Peyer's patch (tissue), 4 donors: Measurements from ENCODE around the gene TUSC2.

ENCODE experiments used
- POLR2A ChIP-seq, 2 donors: fragments of 450-650 bp; IDR thresholded peaks; one replicate each; pipeline ENCODE4 v1.5.1; 2017; ENCODE audit warnings: antibody characterized with exemption in 2 of 2, mild to moderate bottlenecking in 2 of 2, moderate library complexity in 2 of 2
- TF ChIP-seq, protein P1 (sequence below), 6 experiments: fragments of 450-650 bp in 4 of 6; fragments of 200-600 bp in 2 of 6; sonication (generic) in 1 of 6; IDR thresholded peaks; one replicate each; pipeline ENCODE4 v1.5.1; 2017 to 2019; ENCODE audit warnings: antibody characterized with exemption in 6 of 6, mild to moderate bottlenecking in 3 of 6, moderate library complexity in 1 of 6

DNA sequence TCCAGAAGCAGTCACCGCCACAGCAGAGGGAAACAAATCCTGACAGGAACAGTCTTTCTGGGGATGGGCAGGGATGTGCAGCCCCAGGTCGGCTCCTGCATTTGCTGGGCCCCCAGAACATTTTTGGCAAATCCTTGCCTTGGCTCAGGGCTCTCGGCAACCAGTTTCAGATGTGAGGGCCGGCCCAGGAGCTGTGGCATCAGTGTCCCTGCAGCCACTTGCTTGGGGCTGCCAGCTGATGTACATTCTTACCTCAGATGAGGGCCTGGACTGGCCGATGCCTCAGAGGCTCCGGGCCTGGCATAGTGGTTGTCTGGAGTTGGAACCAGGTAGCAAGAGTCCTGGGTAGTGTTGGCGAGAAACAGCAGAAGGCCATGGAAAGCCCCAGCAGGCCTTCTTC is 26.8 kb upstream of the TUSC2 start:
- TF ChIP-seq, protein P1, sequence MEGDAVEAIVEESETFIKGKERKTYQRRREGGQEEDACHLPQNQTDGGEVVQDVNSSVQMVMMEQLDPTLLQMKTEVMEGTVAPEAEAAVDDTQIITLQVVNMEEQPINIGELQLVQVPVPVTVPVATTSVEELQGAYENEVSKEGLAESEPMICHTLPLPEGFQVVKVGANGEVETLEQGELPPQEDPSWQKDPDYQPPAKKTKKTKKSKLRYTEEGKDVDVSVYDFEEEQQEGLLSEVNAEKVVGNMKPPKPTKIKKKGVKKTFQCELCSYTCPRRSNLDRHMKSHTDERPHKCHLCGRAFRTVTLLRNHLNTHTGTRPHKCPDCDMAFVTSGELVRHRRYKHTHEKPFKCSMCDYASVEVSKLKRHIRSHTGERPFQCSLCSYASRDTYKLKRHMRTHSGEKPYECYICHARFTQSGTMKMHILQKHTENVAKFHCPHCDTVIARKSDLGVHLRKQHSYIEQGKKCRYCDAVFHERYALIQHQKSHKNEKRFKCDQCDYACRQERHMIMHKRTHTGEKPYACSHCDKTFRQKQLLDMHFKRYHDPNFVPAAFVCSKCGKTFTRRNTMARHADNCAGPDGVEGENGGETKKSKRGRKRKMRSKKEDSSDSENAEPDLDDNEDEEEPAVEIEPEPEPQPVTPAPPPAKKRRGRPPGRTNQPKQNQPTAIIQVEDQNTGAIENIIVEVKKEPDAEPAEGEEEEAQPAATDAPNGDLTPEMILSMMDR (IDR thresholded peaks at IDR 0.05), result no peak
- TF ChIP-seq POLR2A (IDR thresholded peaks at IDR 0.05), result no peak
